Duodenal mucosa (tissue), 2 donors: Measurements from ENCODE around the gene ZNF862.

Experiments used
- H3K27ac ChIP-seq: one replicate; pipeline ENCODE4 v1.7.0; 2013; ENCODE audit warnings: low read depth, low read length
- H3K27me3 ChIP-seq, 2 donors: one replicate each; pipeline ENCODE4 v1.7.0; 2013; ENCODE audit warnings: low read length in 2 of 2, control low read depth in 1 of 2; ENCODE audit not compliant: insufficient read depth in 2 of 2, control insufficient read depth in 1 of 2
- H3K36me3 ChIP-seq, 2 donors: one replicate each; pipeline ENCODE4 v1.7.0; 2013; ENCODE audit warnings: low read length in 2 of 2, control low read depth in 1 of 2; ENCODE audit not compliant: insufficient read depth in 2 of 2, control insufficient read depth in 1 of 2
- H3K4me1 ChIP-seq, 2 donors: one replicate each; pipeline ENCODE4 v1.7.0; 2013; ENCODE audit warnings: low read length in 2 of 2, control low read depth in 1 of 2; ENCODE audit not compliant: insufficient read depth in 2 of 2, control insufficient read depth in 1 of 2
- H3K4me3 ChIP-seq, 2 donors: one replicate each; pipeline ENCODE4 v1.7.0; 2013; ENCODE audit warnings: low read length in 2 of 2, low read depth in 1 of 2
- H3K9ac ChIP-seq, 2 donors: one replicate each; pipeline ENCODE4 v1.7.0; 2013; ENCODE audit warnings: low read length in 2 of 2, low read depth in 1 of 2
- H3K9me3 ChIP-seq, 2 donors: one replicate each; pipeline ENCODE4 v1.7.0; 2013; ENCODE audit warnings: low read length in 2 of 2, control low read depth in 1 of 2; ENCODE audit not compliant: control insufficient read depth in 1 of 2

Gene ZNF862

GRCh38 chr7:149838224-149838991, at the start of gene ZNF862:
Gene ZNF862, plus strand, starts transcription at chr7:149838375. Its CDS starts 237 bp downstream, at chr7:149838612.
- Histone ChIP-seq H3K36me3 (no peaks in the 10 kb centered on the region), H3K9ac (peak within 1 kb of the TSS; percentile 83 to 87), H3K27ac (peak within 1 kb of the TSS; percentile 54), H3K27me3 (peaks cover 0 to 3% of the 10 kb centered on the region in 2 donors), H3K4me3 (peak within 1 kb of the TSS; percentile 92 to 95), H3K9me3 (no peaks in the 10 kb centered on the region), H3K4me1 (peaks cover 11 to 12% of the 10 kb centered on the region in 2 donors)

DNA sequence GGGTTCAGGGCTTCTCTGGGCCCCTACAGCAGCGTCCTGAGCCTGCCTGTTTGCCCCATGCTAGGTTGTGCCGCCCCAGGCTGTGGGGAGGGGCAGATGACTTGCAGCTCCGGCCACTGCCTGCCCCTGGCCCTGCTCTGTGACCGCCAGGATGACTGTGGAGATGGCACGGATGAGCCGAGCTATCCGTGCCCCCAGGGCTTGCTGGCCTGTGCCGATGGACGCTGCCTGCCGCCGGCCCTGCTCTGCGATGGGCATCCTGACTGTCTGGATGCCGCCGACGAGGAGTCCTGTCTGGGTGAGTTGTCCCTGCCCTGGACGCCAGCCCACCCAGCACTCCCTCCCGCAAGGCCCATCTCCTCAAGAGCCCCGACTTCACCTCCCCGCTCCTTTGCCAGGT, 49.1 kb upstream of the ZNF862 start:
- peaks cover 33 to 37% of the 10 kb centered on the region in 2 donors for H3K27me3 ChIP-seq
- no peak overlapping the region for H3K9ac ChIP-seq

DNA sequence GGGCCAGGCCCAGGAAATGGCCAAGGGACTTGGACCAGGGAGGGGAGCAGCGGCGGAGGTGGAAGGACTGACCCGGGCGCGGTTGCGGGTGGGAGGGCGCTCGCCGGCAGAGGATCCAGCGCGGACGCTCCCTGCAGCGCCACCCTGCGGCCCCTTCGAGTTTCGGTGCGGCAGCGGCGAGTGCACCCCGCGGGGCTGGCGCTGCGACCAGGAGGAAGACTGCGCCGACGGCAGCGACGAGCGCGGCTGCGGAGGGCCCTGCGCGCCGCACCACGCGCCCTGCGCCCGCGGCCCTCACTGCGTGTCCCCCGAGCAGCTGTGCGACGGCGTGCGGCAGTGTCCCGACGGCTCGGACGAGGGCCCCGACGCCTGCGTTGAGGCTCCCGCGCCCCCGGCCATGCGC, 48.0 kb upstream of the ZNF862 start:
- Histone ChIP-seq H3K27ac (no peak overlapping the region), H3K27me3 (peaks cover 30 to 37% of the 10 kb centered on the region in 2 donors), H3K9me3 (no peaks in the 10 kb centered on the region), H3K9ac (no peak overlapping the region), H3K4me3 (no peak overlapping the region), H3K36me3 (no peaks in the 10 kb centered on the region), H3K4me1 (no peaks in the 10 kb centered on the region)

More for the DNA sequence above, 49.1 kb upstream of the ZNF862 start:
- Histone ChIP-seq H3K4me3 (no peak overlapping the region), H3K4me1 (no peaks in the 10 kb centered on the region), H3K9me3 (no peaks in the 10 kb centered on the region), H3K27ac (no peak overlapping the region), H3K36me3 (no peaks in the 10 kb centered on the region)

DNA sequence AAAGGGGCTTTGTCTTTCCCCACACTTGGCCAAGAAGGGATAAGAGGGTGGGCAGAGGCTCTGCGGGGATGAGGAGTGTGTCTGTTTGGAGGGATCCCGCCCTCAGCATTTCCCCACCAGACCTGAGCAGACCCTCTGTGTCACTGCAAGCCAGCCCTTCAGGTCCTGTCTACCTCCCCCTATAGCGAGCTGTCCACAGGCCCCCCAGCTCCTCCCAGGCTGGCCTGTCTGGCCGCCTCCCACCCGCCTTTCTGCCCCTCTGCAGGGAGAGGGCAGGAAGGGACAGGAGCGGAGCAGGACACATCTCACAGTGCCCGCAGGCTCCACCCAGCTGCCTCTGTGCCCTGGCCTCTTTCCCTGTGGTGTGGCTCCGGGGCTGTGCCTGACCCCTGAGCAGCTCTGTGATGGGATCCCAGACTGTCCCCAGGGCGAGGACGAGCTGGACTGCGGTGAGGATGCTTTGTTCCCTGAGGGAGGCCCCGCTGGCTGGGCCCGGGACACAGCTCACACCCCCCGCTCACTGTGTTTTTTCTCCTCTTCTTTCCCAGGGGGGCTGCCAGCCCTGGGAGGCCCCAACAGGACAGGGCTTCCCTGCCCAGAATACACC, 47.3 kb upstream of the ZNF862 start:
- Histone ChIP-seq H3K4me1 (no peaks in the 10 kb centered on the region), H3K9me3 (no peaks in the 10 kb centered on the region), H3K9ac (no peak overlapping the region), H3K4me3 (no peak overlapping the region), H3K27me3 (peaks cover 30 to 37% of the 10 kb centered on the region in 2 donors), H3K36me3 (no peaks in the 10 kb centered on the region), H3K27ac (no peak overlapping the region)

GRCh38 chr7:149791411-149792219, 46.6 kb upstream of the ZNF862 start:
- H3K27me3 ChIP-seq, result peaks cover 30 to 37% of the 10 kb centered on the region in 2 donors
- no peak overlapping the region for H3K27ac ChIP-seq
- no peak overlapping the region for H3K9ac ChIP-seq
- H3K36me3 ChIP-seq, result no peaks in the 10 kb centered on the region
- no peaks in the 10 kb centered on the region for H3K4me1 ChIP-seq
- no peaks in the 10 kb centered on the region for H3K9me3 ChIP-seq
- H3K4me3 ChIP-seq, result no peak overlapping the region

GRCh38 chr7:149792220-149792595, 46.0 kb upstream of the ZNF862 start:
- H3K4me3 ChIP-seq, result no peak overlapping the region
- no peaks in the 10 kb centered on the region for H3K9me3 ChIP-seq
- no peaks in the 10 kb centered on the region for H3K4me1 ChIP-seq
- no peak overlapping the region for H3K27ac ChIP-seq
- no peak overlapping the region for H3K9ac ChIP-seq
- H3K36me3 ChIP-seq, result no peaks in the 10 kb centered on the region
- peaks cover 30 to 36% of the 10 kb centered on the region in 2 donors for H3K27me3 ChIP-seq

GRCh38 chr7:149793261-149793660, 44.9 kb upstream of the ZNF862 start:
- Histone ChIP-seq H3K9ac (no peak overlapping the region), H3K36me3 (no peaks in the 10 kb centered on the region), H3K9me3 (no peaks in the 10 kb centered on the region), H3K4me3 (no peak overlapping the region), H3K27ac (no peak overlapping the region), H3K27me3 (peaks cover 25 to 26% of the 10 kb centered on the region in 2 donors), H3K4me1 (no peaks in the 10 kb centered on the region)

DNA sequence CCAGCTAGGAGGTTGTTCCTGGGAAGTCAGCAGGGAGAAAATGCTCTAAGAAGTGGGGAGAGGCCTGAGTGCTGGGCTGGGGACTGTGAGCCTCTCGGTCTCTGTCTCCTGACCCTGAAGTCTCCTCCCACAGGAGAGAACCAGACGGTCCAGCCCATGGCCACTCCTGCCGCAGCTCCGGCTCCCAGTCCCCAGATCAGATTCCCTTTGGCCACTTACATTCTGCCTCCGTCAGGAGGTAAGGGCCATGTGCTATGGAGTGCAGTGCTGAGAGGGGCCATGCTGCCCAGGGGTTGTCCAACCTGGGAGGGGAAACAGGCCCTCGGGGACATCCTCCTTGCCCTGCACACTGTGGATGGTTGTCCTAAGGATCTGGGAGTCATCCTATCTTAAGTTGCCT, 43.5 kb upstream of the ZNF862 start:
- Histone ChIP-seq H3K36me3 (no peaks in the 10 kb centered on the region), H3K9ac (no peak overlapping the region), H3K27ac (no peak overlapping the region), H3K9me3 (no peaks in the 10 kb centered on the region), H3K4me1 (no peaks in the 10 kb centered on the region), H3K4me3 (no peak overlapping the region), H3K27me3 (peaks cover 12% of the 10 kb centered on the region in 2 donors)

- Histone ChIP-seq H3K36me3 (no peaks in the 10 kb centered on the region), H3K4me1 (no peaks in the 10 kb centered on the region), H3K9me3 (no peaks in the 10 kb centered on the region), H3K4me3 (no peak overlapping the region), H3K27me3 (peaks cover 9% of the 10 kb centered on the region in 2 donors), H3K27ac (no peak overlapping the region), H3K9ac (no peak overlapping the region)
Observed at GRCh38 chr7:149795126-149795525, 43.0 kb upstream of the ZNF862 start.
